HG03571 (cell line): ENCODE measurements around the gene FMN2.

Source experiments
- ATAC-seq: cut with Tn5 transposase; IDR thresholded peaks from one replicate; pipeline ENCODE4 v1.9.1; 2021; ENCODE audit not compliant: unreplicated experiment

The FMN2 gene

DNA sequence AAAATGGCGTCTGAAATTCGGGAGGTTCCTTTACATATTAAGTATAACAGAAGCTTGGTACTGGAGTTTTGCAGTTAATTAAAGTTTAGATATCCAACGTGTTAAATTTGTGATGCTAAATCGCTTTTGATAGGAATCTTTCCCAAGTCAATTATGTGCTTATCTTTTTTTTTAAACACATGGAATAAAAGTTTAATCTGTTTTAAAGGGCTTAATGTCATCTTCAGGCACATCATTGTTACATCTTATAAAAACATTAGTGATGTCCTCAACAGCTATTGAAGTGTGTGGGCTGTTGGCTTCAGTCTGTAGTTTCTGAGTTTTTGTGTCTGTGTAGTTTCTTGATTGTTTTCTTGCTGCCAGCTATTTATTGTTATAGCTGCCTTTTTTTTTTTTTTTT lies 5.3 kb downstream of the FMN2 start:
- no peak for ATAC-seq

DNA sequence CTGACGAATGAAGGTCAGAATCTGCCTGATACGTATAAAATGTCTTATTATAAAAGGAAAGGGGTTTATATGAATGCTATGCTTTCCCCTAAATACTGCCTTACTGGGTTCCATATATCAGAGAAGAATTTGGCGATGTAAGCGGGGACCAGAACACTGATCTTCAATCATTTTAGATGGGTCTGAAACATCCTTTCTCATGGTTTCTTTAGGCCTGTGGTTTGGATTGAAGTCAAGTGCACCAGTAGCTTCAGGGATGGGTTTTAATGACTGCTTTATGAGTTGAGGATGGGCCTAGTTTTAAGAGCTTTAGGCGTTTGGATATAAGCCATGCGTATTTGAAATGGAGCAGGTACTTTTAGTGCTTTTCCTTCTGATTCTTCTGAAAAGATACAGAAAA lies 6.9 kb downstream of the FMN2 start:
- no peak for ATAC-seq

GRCh38 chr1:240099329-240099728 lies 7.6 kb downstream of the FMN2 start:
- ATAC-seq = no peak

DNA sequence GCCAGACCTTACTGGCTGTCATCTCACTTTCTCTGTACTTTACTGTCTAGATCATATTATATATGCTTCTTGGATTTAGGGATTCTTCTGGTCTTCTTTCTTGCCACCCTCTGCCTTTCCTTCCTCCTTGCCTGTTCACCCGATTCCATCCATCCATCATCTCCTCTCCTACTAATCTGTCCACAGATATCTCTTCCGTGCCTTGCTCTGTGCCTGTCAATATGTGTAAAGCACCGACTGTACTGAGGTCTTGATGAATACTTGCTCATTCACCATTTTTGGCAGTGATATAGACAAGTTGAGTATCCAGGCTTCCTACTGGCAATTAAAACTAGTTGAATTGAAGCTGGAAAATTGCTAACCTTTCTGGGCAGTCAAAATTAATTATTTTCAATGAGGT lies 8.1 kb downstream of the FMN2 start:
- ATAC-seq = no peak

DNA sequence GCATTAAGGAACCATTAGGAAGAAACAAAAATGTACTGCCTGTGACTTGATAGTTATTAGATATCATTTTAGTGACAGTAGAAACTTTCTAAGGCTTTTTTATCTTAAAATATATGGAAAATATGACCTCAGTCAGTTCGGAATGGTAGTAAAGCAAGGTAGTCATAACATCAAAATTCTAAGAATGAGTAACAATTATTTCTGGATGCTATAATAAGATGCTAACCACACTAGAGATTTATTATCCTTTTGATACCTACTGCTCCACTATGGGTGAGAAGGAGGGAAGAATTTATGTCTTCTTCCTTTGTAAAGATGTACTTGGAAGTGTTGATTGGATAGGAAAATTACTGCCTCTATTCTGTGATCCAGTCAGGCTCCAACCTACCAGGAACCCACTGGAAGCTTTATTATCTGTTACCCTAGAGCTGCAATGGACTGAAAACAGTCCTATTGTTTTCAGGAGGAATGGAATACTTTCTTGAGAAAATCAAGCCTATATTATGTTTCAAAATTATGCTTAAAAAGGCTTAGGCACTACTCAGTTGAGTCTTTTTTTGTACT lies 8.8 kb downstream of the FMN2 start:
- ATAC-seq = no peak

- ATAC-seq = no peak
Measured at GRCh38 chr1:240101306-240101705, 9.6 kb downstream of the FMN2 start.

DNA sequence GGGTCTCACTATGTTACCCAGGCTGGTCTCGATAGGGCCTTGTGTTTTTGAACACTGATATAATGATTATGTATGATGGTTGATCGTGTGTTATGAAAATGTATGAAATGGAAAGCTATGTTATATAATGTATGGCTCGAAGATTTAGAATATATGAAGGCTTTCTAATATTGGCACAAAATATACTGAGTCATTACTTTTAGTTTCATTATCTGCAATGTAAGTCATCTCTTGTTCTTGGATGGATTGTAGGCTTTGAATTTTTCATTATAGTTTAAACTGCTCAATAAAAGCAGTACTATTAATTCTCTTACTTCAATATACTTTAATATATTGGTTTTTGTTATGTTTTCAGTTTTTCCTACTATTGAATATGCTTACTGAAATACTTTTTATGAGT lies 10.1 kb downstream of the FMN2 start:
- ATAC-seq = no peak

- ATAC-seq = no peak
Measured at GRCh38 chr1:240104672-240105071, 13.0 kb downstream of the FMN2 start.

DNA sequence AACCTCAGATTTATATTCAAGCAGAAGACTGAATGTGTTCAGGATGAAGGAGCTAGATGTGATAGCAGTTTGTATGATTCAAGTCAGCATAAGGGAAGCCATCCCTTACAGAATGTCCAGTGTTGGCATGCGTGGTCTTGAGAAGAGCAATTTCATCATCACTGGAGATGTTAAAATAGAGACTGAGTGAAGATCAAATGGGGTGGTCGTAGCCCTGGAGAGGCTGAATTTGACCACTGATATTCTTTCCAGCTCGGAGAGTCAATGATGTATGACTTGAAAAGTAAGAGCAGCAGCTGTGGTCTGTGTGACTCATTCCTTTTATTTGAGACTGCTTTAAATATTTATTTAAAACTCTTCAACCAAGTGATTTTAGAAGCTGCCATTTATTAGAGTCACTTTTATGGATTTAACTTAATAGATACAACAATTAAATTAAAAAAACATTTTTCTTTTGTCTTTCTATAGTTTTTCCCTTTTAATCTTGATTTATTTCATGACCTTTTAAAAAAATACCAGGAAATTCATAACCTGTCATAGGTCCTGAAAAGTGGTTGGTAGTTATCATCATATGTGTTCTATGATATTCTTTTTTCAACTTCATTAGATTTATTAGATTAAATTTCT lies 15.5 kb downstream of the FMN2 start:
- no peak for ATAC-seq

- ATAC-seq = no peak
Measured at GRCh38 chr1:240109130-240109529, 17.4 kb downstream of the FMN2 start.

DNA sequence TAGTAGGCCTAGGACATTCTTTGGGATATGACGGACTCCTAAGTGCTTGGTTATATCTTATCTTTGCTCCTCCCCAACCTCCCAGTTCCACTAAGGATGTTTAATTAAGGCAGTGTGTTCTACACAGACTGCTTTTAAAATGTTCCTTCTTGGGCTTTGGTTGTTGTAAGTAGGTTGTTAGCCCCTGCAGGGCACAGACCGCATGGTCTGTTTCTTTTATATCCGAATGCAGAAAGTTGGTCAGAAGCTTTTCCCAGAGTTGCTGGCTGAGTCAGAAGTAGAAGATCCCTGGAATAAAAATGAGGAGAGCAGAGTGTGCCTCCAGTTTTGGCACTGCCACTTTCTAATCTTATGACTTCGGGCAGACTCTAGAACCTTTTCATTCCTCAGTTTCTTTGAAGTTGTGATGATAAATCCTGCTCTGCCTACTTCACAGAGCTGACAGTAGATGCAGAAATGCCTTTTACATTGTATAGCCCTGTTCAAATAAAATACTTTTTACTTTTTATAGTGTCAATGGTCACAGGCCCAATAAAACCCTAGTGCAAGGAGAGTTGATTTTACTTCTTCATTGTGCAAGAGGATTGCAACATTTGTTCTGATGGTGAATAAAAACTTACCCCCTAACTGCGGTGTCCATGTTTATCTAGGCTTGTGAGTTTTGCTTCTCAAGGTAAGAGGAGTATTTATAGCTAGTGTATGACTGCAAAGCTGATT lies 18.4 kb downstream of the FMN2 start:
- ATAC-seq = no peak

DNA sequence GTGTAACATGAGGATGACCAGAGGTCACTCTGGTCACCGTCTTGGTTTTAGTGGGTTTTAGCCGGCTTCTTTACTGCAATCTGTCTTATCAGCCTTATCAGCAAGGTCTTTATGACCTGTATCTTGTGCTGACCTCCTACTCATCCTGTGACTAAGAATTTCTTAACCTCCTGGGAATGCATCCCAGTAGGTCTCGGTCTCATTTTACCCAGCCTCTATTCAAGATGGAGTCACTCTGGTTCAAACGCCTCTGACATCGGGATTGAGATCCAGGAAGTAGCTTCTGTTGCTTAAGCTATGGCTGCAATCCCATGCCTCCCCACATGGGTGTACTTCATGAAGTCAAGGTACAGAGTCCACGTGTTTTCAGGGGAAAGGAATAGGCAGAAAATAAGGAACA lies 19.9 kb downstream of the FMN2 start:
- ATAC-seq = no peak

- no peak for ATAC-seq
Measured at GRCh38 chr1:240114222-240114621, 22.5 kb downstream of the FMN2 start.

- ATAC-seq = no peak
Measured at GRCh38 chr1:240115831-240116230, 24.1 kb downstream of the FMN2 start.

DNA sequence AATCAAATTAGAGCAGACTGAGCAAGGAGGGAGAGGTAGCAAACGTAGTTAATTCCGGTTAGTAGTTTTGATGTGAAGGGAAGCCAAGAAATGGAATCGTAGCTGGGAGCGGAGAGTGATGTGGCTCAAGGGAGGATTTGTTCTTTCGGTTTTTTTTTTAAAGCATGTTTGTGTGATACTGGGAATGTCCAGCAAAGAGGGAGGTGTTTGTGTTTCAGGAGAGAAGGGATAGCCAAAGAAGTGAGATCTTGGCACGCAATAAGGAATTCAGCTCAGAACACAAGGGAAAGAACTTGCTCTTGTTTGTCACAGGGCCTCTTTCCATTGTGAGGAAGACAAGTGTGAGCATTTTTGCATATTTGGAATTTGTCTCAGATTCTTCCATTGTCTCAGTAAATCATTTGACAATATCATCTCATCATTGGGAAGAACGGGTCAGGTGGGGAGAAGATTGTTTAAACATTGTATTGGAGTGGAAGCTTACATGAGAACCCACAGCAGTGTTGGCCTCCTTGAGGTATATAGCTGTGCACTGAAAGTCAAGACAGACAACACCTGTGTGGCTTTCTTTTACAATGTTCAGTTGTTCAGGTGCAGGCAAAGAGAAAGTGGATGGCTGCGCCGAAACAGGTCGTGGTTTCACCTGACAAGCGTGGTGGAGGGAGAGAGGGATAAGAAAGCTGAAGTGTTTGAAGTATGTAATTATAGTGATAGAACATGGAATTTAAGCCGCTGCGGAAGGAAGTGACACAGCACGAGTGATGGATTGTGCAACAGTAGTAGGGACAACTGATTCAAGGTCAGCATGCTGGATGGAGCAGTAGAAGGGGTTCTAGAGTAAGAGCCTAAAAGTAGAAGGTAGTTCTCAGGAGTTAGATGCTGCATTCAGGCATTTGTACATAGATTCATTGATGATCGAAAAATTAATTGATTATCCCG lies 25.4 kb downstream of the FMN2 start:
- ATAC-seq = no peak

DNA sequence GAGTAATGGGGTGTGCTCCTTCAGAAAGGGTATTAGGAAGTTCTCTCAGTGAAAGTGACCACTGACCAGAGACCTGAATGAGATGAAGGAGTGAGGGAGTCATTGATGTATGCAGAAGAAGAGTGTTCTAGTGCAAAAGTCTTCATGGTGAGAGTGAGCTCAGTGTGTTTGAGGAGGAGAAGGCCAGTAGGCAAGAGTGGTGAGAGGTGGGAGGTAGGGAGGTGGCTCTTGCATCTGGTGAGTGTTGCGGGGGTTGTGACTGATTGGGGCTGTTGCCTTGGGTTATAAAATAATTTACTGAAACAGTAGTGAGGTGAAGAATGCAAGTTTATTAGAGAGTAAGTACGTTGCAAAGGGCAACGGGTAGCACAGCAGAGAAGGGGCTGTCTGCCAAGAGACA lies 26.2 kb downstream of the FMN2 start:
- ATAC-seq = no peak

DNA sequence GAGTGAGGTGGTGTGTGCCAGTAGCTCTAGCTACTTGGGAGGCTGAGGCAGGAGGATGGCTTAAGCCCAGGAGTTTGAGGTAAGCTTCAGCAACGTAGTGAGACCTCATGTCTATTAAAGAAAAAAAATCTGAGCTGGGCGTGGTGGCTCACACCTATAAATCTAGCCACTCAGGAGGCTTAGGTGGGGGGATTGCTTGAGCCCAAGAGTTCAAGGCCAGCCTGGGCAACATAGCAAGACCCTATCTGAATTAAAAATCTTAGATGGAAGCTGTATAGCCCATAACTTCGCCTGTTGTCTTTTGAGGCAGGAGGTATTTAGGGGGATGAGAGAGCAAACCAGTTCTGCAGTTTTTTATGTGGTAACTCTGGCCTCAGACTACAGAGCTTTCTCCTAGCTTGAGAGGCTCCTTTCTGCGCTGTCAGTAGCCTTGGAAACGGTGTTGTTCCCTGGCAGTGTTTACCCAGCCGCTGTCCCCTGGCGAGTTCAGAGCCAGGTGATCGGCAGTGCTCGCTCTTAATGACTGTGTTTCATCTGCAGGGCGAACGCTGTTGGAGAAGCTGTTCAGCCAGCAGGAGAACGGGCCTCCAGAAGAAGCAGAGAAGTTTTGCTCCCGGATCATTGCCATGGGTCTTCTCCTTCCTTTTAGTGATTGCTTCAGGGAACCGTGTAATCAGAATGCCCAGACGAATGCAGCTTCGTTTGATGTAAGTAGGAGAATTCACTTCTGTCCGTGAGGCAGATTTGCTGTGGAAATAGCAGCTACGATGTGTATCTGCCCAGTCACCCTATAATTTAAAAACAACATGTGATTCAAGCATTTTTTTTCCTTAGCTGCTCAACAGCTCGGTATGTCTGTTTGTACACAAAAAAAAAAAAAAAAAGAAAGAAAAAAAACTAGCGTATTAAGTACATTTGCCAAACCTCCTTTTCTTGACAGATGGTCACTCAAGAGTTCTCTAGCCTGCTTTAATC lies 31.2 kb downstream of the FMN2 start:
- no peak for ATAC-seq

DNA sequence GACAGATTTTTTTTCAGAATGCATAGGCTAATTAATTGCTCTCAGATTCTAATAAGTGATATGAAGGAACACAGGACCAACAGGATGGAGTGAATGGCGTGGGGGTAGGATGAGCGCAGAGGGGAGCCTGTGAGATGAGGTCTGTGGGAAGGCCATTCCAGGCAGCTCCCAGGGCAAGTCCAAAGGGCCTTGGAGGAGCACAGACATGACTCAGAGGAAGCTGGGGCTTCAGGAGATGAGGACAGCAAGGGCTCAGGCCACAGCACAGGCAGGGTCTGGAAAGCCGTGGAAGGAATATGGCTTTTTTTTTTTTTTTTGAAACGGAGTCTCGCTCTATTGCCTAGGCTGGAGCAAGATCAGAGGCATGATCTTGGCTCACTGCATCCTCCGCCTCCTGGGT lies 35.1 kb downstream of the FMN2 start:
- ATAC-seq = no peak

DNA sequence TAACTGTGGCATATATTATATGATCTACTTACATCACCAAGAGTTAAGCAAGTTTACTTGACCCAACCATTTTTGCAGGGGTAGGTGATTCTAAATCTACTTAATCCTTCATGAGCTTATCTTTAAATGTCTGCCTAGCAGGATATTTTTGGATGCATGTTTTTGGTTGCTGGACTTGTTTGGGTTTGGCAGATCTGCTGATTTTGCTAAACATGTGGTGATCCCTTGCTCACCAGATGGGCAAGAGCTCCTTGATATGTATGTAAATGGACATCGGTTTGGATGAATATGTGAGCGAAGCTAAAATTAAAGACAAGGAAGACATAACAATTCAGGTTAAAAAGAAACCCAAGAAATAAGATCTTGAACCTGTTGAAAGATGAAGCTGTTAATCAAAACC lies 36.7 kb downstream of the FMN2 start:
- ATAC-seq = no peak

- ATAC-seq = no peak
Measured at GRCh38 chr1:240134113-240134512, 42.4 kb downstream of the FMN2 start.
